Medulla oblongata (tissue), 1 donor: ENCODE data around the gene RUSC2.
"Not testable (repeated sequence)": the region's sequence is repeated elsewhere in the genome, so short reads cannot be mapped to it uniquely, and the experiment has no call there.

Experiments
- DNase-seq: peaks from one replicate; pipeline ENCODE4 v3.0.0-alpha.2; 2015; ENCODE audit errors: extremely low spot score

Gene RUSC2

GRCh38 chr9:35521708-35522107 lies 31.8 kb downstream of the RUSC2 start:
- no peak for DNase-seq

GRCh38 chr9:35522187-35522586 lies 32.3 kb downstream of the RUSC2 start:
- no peak for DNase-seq

GRCh38 chr9:35522700-35523099 lies 32.8 kb downstream of the RUSC2 start:
- no peak for DNase-seq

- not testable (repeated sequence) for DNase-seq
Observed at GRCh38 chr9:35523556-35523955, 33.6 kb downstream of the RUSC2 start.

- no peak for DNase-seq
Observed at GRCh38 chr9:35526087-35526801, 36.3 kb downstream of the RUSC2 start.

- peak; percentile 44 for DNase-seq
Observed at GRCh38 chr9:35529161-35529823, 39.4 kb downstream of the RUSC2 start.

GRCh38 chr9:35533398-35533797 lies 43.5 kb downstream of the RUSC2 start:
- no peak for DNase-seq

- not testable (repeated sequence) for DNase-seq
Observed at GRCh38 chr9:35534921-35535320, 45.0 kb downstream of the RUSC2 start.

GRCh38 chr9:35537913-35538312 lies 48.0 kb downstream of the RUSC2 start:
- DNase-seq, result no peak

GRCh38 chr9:35538361-35539234 lies 48.7 kb downstream of the RUSC2 start:
- DNase-seq, result peak; percentile 89
